Tibial nerve (tissue), 4 donors: ENCODE measurements around the gene MZT2B.
"Not testable (repeated sequence)": the region's sequence is repeated elsewhere in the genome, so short reads cannot be mapped to it uniquely, and the experiment has no call there.

Experiments
- CTCF ChIP-seq, 5 experiments: fragments of 200-600 bp in 3 of 5; fragments of 450-650 bp in 2 of 5; sonication (generic) in 3 of 5; IDR thresholded peaks; one replicate each; pipeline ENCODE4 v1.5.1; 2016 to 2019; ENCODE audit warnings: antibody characterized with exemption in 5 of 5, mild to moderate bottlenecking in 3 of 5, moderate library complexity in 2 of 5
- EP300 ChIP-seq, 2 donors: sonication (generic); formaldehyde crosslinking; IDR thresholded peaks; one replicate each; pipeline ENCODE4 v1.6.1; 2017; ENCODE audit warnings: antibody characterized with exemption in 2 of 2, mild to moderate bottlenecking in 1 of 2
- POLR2A ChIP-seq, 2 donors: fragments of 450-650 bp; IDR thresholded peaks; one replicate each; pipeline ENCODE4 v1.6.1; 2017; ENCODE audit warnings: antibody characterized with exemption in 2 of 2, mild to moderate bottlenecking in 2 of 2, moderate library complexity in 2 of 2

- TF ChIP-seq CTCF, POLR2A, EP300 (IDR thresholded peaks at IDR 0.05): not testable (repeated sequence)
Observed at GRCh38 chr2:130157354-130157753, 24.7 kb upstream of the MZT2B start.
